ENCODE measurements around the gene ITGB5.

GRCh38 chr3:124799676-124800075, 87.5 kb downstream of the ITGB5 start:
- TF ChIP-seq CTCF (IDR thresholded peaks at IDR 0.05; ENCODE audit: insufficient read depth, low read depth, low read length) (no peak), EZH2 (IDR thresholded peaks at IDR 0.05; ENCODE audit: insufficient read depth, low read length) (no peak)
